CD4-positive, alpha-beta memory T cell (primary cell): Measurements from ENCODE around the gene GTPBP3. TPM values are rescaled to one million over a fixed set of nuclear protein-coding genes. Genes with fewer than 3 reads are reported as not detected.

Experiments
- CTCF ChIA-PET: fragments of 350-600 bp; sonication (Branson Sonifier 250); formaldehyde crosslinking; loops from one replicate; lab custom pipeline; 2021; ENCODE audit warnings: inconsistent platforms; ENCODE audit not compliant: partially characterized antibody; lab: Charles Lee
- POLR2A ChIA-PET: fragments of 350-600 bp; sonication (Branson Sonifier 250); formaldehyde crosslinking; loops from one replicate; lab custom pipeline; 2021; ENCODE audit not compliant: partially characterized antibody; lab: Charles Lee
- DNase-seq, 5 donors: peaks; one replicate each; pipeline versions ENCODE4 v3.0.0 to v3.0.0-alpha.2; 2020 to 2022; ENCODE audit warnings: mixed read lengths in 1 of 5
- H3K27ac ChIP-seq: one replicate; pipeline ENCODE4 v1.7.0; 2013; ENCODE audit warnings: low read depth, low read length
- H3K27me3 ChIP-seq: 2 replicates; pipeline ENCODE4 v1.7.0; 2013; ENCODE audit warnings: mild to moderate bottlenecking, low read length, moderate library complexity; ENCODE audit not compliant: insufficient read depth
- H3K36me3 ChIP-seq: 2 replicates; pipeline ENCODE4 v1.7.0; 2013; ENCODE audit warnings: mild to moderate bottlenecking, low read length, moderate library complexity; ENCODE audit not compliant: insufficient read depth
- H3K4me1 ChIP-seq: 2 replicates; pipeline ENCODE4 v1.7.0; 2013; ENCODE audit warnings: mild to moderate bottlenecking, low read length, moderate library complexity; ENCODE audit not compliant: insufficient read depth
- H3K4me3 ChIP-seq, 2 donors: one replicate each; pipeline ENCODE4 v1.7.0; 2013; ENCODE audit warnings: low read length in 2 of 2, mild to moderate bottlenecking in 1 of 2
- H3K9me3 ChIP-seq, 2 donors: one replicate each; pipeline ENCODE4 v1.7.0; 2013; ENCODE audit warnings: low read length in 2 of 2, control low read depth in 1 of 2; ENCODE audit not compliant: control insufficient read depth in 1 of 2
- H3K27ac Mint-ChIP-seq, 7 donors: one replicate each; pipeline ENCODE4 v1.8.0; 2020 to 2021; ENCODE audit warnings: mixed read lengths in 7 of 7, mild to moderate bottlenecking in 6 of 7, inconsistent platforms in 3 of 7, moderate library complexity in 3 of 7
- H3K27me3 Mint-ChIP-seq, 2 donors: one replicate each; pipeline ENCODE4 v1.8.0; 2020 to 2021; ENCODE audit warnings: mixed read lengths in 2 of 2
- H3K36me3 Mint-ChIP-seq, 2 donors: one replicate each; pipeline ENCODE4 v1.8.0; 2020 to 2021; ENCODE audit warnings: mixed read lengths in 2 of 2, inconsistent platforms in 1 of 2, mild to moderate bottlenecking in 1 of 2
- H3K4me1 Mint-ChIP-seq, 4 donors: one replicate each; pipeline ENCODE4 v1.8.0; 2020 to 2021; ENCODE audit warnings: mixed read lengths in 4 of 4, mild to moderate bottlenecking in 1 of 4
- H3K4me3 Mint-ChIP-seq, 8 donors: one replicate each; pipeline ENCODE4 v1.8.0; 2020 to 2021; ENCODE audit warnings: mixed read lengths in 8 of 8, mild to moderate bottlenecking in 7 of 8, moderate library complexity in 6 of 8, inconsistent platforms in 3 of 8
- H3K9me3 Mint-ChIP-seq, 8 donors: one replicate each; pipeline ENCODE4 v1.8.0; 2020 to 2021; ENCODE audit warnings: mixed read lengths in 8 of 8, mild to moderate bottlenecking in 5 of 8, inconsistent platforms in 3 of 8, moderate library complexity in 1 of 8
- intact Hi-C: fragments of 100-400 bp; cut with micrococcal nuclease; formaldehyde crosslinking; loops from one replicate; pipeline ENCODE4 v1.15.1; 2023
- polyA plus RNA-seq, 2 donors: library from polyadenylated mRNA; unstranded; fragments of 300-500 nt; fragmentation: Illumina TruSeq; gene quantifications; one replicate each; pipeline ENCODE4 v1.2.3, GENCODE V29; 2021
- total RNA-seq, 2 experiments: library from RNA; stranded (reverse); gene quantifications; one replicate each; pipeline ENCODE4 v1.2.3, GENCODE V29; 2021

GTPBP3 gene
- total and polyA plus RNA-seq, 4 experiments from 2014 or later, result 6.4 to 58.4 (median 33.2) TPM

- intact Hi-C loops, result no loop called here
- H3K36me3 Mint-ChIP-seq, result peaks cover 0 to 8% of the 10 kb centered on the region in 2 donors
- H3K27me3 Mint-ChIP-seq, result no peaks in the 10 kb centered on the region
- H3K4me3 Mint-ChIP-seq, result no peak overlapping the region
- no peak overlapping the region for H3K27ac Mint-ChIP-seq
- no peak for DNase-seq
- H3K9me3 Mint-ChIP-seq, result no peaks in the 10 kb centered on the region
- Histone ChIP-seq H3K9me3 (no peaks in the 10 kb centered on the region), H3K36me3 (no peaks in the 10 kb centered on the region), H3K4me3 (no peak overlapping the region), H3K27ac (no peak overlapping the region), H3K4me1 (peaks cover 20% of the 10 kb centered on the region), H3K27me3 (no peaks in the 10 kb centered on the region)
- ChIA-PET POLR2A (no interaction called here), CTCF (interaction anchor here (2.9 kb wide), 1 partner anchor 45 kb away, joined by 8 read pairs; no protein-coding TSS in a partner anchor)
- H3K4me1 Mint-ChIP-seq, result peaks cover 11 to 30% (median 19%) of the 10 kb centered on the region in 4 donors
These were observed 4.0 kb downstream of the GTPBP3 start for GRCh38 chr19:17341386-17341785.

- Mint-ChIP-seq H3K4me3 (no peak overlapping the region), H3K4me1 (peaks cover 10 to 27% (median 17%) of the 10 kb centered on the region in 4 donors), H3K27ac (no peak overlapping the region), H3K9me3 (no peaks in the 10 kb centered on the region), H3K27me3 (no peaks in the 10 kb centered on the region), H3K36me3 (peaks cover 0 to 7% of the 10 kb centered on the region in 2 donors)
- intact Hi-C loops, result no loop called here
- H3K27ac ChIP-seq, result no peak overlapping the region
- ChIA-PET POLR2A (no interaction called here), CTCF (interaction anchor here (2.9 kb wide), 1 partner anchor 45 kb away, joined by 8 read pairs; no protein-coding TSS in a partner anchor)
- peaks cover 16% of the 10 kb centered on the region for H3K4me1 ChIP-seq
- H3K36me3 ChIP-seq, result no peaks in the 10 kb centered on the region
- no peak overlapping the region for H3K4me3 ChIP-seq
- no peak for DNase-seq
- no peaks in the 10 kb centered on the region for H3K27me3 ChIP-seq
- no peaks in the 10 kb centered on the region for H3K9me3 ChIP-seq
These were observed 4.5 kb downstream of the GTPBP3 start for GRCh38 chr19:17341845-17342244.

GRCh38 chr19:17346109-17346671 lies 8.8 kb downstream of the GTPBP3 start:
- CTCF ChIA-PET, result interaction anchor here (0.7 to 4.0 kb wide), 16 partner anchors 10 to 119 kb away, joined by 3 to 24 read pairs (median 4); partner anchors contain the start of genes ANO8 and DDA1
- Histone ChIP-seq H3K27me3 (no peaks in the 10 kb centered on the region), H3K27ac (no peak overlapping the region), H3K4me1 (no peaks in the 10 kb centered on the region), H3K4me3 (no peak overlapping the region), H3K9me3 (no peaks in the 10 kb centered on the region), H3K36me3 (no peaks in the 10 kb centered on the region)
- Mint-ChIP-seq H3K9me3 (no peaks in the 10 kb centered on the region), H3K36me3 (no peaks in the 10 kb centered on the region), H3K27me3 (peaks cover 10 to 11% of the 10 kb centered on the region in 2 donors), H3K4me1 (peaks cover 5 to 7% (median 6%) of the 10 kb centered on the region in 4 donors), H3K4me3 (peak overlapping the region in 1 of 8 donors; percentile 29), H3K27ac (peak overlapping the region in 1 of 7 donors; percentile 46)
- intact Hi-C loops, result loop anchor here (1.0 kb wide), 3 partner anchors 9 to 54 kb away; partner anchors contain the start of gene GTPBP3
- POLR2A ChIA-PET, result interaction anchor here (1.0 kb wide), 1 partner anchor 11 kb away, joined by 4 read pairs; no protein-coding TSS in a partner anchor
- DNase-seq, result peak in 4 of 5 donors; percentile 66 to 71 (median 68)

GRCh38 chr19:17347361-17347760 lies 10.0 kb downstream of the GTPBP3 start:
- intact Hi-C loops, result no loop called here
- no peaks in the 10 kb centered on the region for H3K36me3 Mint-ChIP-seq
- CTCF ChIA-PET, result interaction anchor here (0.7 to 4.0 kb wide), 6 partner anchors 12 to 118 kb away, joined by 4 to 24 read pairs (median 10); partner anchors contain the start of genes ANO8 and MVB12A
- Histone ChIP-seq H3K4me3 (no peak overlapping the region), H3K27ac (no peak overlapping the region), H3K9me3 (no peaks in the 10 kb centered on the region), H3K4me1 (no peaks in the 10 kb centered on the region), H3K36me3 (no peaks in the 10 kb centered on the region), H3K27me3 (no peaks in the 10 kb centered on the region)
- POLR2A ChIA-PET, result no interaction called here
- no peaks in the 10 kb centered on the region for H3K9me3 Mint-ChIP-seq
- H3K4me3 Mint-ChIP-seq, result no peak overlapping the region
- peaks cover 5 to 11% (median 8%) of the 10 kb centered on the region in 4 donors for H3K4me1 Mint-ChIP-seq
- no peak for DNase-seq
- no peak overlapping the region for H3K27ac Mint-ChIP-seq
- H3K27me3 Mint-ChIP-seq, result peaks cover 10 to 16% of the 10 kb centered on the region in 2 donors

- H3K36me3 Mint-ChIP-seq, result no peaks in the 10 kb centered on the region
- Histone ChIP-seq H3K27me3 (no peaks in the 10 kb centered on the region), H3K4me3 (no peak overlapping the region), H3K27ac (no peak overlapping the region), H3K9me3 (no peaks in the 10 kb centered on the region), H3K36me3 (no peaks in the 10 kb centered on the region), H3K4me1 (no peaks in the 10 kb centered on the region)
- ChIA-PET CTCF (interaction anchor here (1.2 to 4.0 kb wide), 5 partner anchors 13 to 117 kb away, joined by 4 to 24 read pairs (median 11); partner anchors contain the start of gene ANO8), POLR2A (no interaction called here)
- H3K4me1 Mint-ChIP-seq, result peaks cover 5 to 11% (median 7%) of the 10 kb centered on the region in 4 donors
- intact Hi-C loops, result no loop called here
- no peak overlapping the region for H3K27ac Mint-ChIP-seq
- peaks cover 10 to 17% of the 10 kb centered on the region in 2 donors for H3K27me3 Mint-ChIP-seq
- no peaks in the 10 kb centered on the region for H3K9me3 Mint-ChIP-seq
- H3K4me3 Mint-ChIP-seq, result no peak overlapping the region
- no peak for DNase-seq
These were observed 10.5 kb downstream of the GTPBP3 start for GRCh38 chr19:17347877-17348276.

- Mint-ChIP-seq H3K27ac (no peak overlapping the region), H3K9me3 (no peaks in the 10 kb centered on the region), H3K36me3 (no peaks in the 10 kb centered on the region), H3K4me3 (no peak overlapping the region), H3K4me1 (peaks cover 5 to 11% (median 7%) of the 10 kb centered on the region in 4 donors), H3K27me3 (peaks cover 10 to 22% of the 10 kb centered on the region in 2 donors)
- Histone ChIP-seq H3K27ac (no peak overlapping the region), H3K27me3 (no peaks in the 10 kb centered on the region), H3K9me3 (no peaks in the 10 kb centered on the region), H3K4me3 (no peak overlapping the region), H3K4me1 (no peaks in the 10 kb centered on the region), H3K36me3 (no peaks in the 10 kb centered on the region)
- POLR2A ChIA-PET, result no interaction called here
- CTCF ChIA-PET, result interaction anchor here (0.8 to 2.1 kb wide), 2 partner anchors 15 to 37 kb away, joined by 3 to 8 read pairs; no protein-coding TSS in a partner anchor
- no peak for DNase-seq
- intact Hi-C loops, result no loop called here
These were observed 11.3 kb downstream of the GTPBP3 start for GRCh38 chr19:17348700-17349099.

GRCh38 chr19:17351815-17352435 lies 14.6 kb downstream of the GTPBP3 start:
- H3K27me3 ChIP-seq, result no peaks in the 10 kb centered on the region

More at GRCh38 chr19:17351815-17352435, 14.6 kb downstream of the GTPBP3 start:
- Histone ChIP-seq H3K36me3 (no peaks in the 10 kb centered on the region), H3K4me1 (no peaks in the 10 kb centered on the region), H3K4me3 (no peak overlapping the region), H3K27ac (no peak overlapping the region), H3K9me3 (no peaks in the 10 kb centered on the region)
- DNase-seq, result no peak
- H3K27me3 Mint-ChIP-seq, result peaks cover 10 to 22% of the 10 kb centered on the region in 2 donors
- no peak overlapping the region for H3K27ac Mint-ChIP-seq
- CTCF ChIA-PET, result no interaction called here
- H3K4me3 Mint-ChIP-seq, result no peak overlapping the region
- intact Hi-C loops, result no loop called here
- H3K36me3 Mint-ChIP-seq, result no peaks in the 10 kb centered on the region
- peaks cover 0 to 2% (median 0%) of the 10 kb centered on the region in 8 donors for H3K9me3 Mint-ChIP-seq
- H3K4me1 Mint-ChIP-seq, result peaks cover 0 to 5% (median 1%) of the 10 kb centered on the region in 4 donors
- POLR2A ChIA-PET, result no interaction called here
